ENCODE measurements around the gene GDF7.
A peak's percentile ranks its signal among the peaks of the same experiment; 100 is the strongest.

Gene GDF7

GRCh38 chr2:20661421-20662307 is 5.3 kb upstream of the GDF7 start:
- DNase-seq (ENCODE audit: low read depth): peak; percentile 46

DNA sequence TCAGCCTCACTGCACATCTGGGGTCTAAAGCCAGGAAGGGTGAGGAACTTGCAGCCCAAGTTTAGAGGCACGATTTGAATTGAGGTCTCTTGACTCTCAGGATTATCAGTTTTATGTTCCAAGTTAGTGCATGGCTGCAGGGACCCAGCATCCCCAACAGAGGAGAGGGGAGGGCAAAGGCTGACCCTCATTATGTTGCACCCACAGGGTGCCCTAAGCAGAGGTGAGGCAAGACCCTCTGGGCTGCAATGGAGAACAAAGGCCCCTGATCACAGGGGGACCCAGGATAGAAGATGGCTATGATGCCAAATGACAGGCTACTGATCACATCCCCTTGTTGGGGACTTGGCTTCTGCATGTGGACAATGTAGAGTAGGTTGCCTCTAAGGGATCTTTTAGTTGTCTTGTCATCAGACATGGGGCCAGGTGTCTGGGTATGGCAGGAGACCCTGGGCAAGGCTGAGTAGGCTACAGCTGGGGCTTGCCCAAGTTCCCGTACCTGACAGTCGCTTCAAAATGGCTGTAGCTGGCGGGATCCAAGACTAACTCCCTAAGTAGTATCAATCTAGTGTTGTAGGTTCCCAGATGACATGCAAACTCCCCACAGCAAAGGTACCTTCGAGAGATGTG is 4.5 kb upstream of the GDF7 start:
- no peak for DNase-seq (ENCODE audit: low read depth)

DNA sequence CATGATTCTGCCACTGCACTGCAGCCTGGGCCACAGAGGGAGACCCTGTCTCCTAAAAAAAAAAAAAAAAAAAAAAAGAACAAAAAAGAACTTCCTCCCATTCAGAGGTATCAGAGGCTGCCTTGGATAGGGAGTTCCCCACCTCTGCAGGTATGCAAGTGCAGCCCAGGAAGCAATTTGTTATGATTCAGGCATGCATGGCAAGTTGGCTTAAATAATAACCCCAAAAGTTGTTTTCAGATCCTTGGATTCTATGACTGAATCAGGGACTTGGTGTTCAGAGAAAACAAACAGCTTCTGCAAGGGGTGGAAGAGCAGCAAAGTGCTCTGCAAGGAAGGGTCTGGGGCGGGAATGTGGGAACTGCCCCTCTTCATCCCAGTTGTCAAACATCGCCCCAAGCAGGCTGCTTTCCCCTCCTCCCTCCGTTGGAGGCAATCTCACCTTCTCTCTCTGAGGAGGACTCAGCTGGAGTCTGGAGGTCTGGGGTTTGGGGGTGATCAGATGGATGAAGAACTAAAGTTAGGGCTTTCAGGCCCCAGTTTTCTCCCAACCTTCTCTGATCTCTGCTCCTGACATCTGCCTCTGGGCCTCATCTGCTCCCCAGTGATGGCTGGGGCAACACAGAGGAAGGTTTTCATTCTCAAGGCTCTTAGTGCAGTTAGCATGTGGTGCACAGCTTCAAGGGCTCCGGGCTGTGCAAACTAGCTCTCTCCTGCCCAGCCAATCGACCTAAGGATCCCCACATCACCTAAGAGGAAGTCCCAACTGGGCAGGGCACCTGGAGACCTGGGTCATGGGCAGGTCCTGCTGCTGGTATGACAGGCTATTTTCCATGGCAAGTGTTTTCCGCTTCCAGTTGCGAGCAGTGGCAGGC is 3.5 kb upstream of the GDF7 start:
- no peak for DNase-seq (ENCODE audit: low read depth)

GRCh38 chr2:20664071-20664390 is 2.9 kb upstream of the GDF7 start:
- DNase-seq (ENCODE audit: low read depth): no peak

GRCh38 chr2:20664431-20665242 is 2.3 kb upstream of the GDF7 start:
- no peak for DNase-seq (ENCODE audit: low read depth)

DNA sequence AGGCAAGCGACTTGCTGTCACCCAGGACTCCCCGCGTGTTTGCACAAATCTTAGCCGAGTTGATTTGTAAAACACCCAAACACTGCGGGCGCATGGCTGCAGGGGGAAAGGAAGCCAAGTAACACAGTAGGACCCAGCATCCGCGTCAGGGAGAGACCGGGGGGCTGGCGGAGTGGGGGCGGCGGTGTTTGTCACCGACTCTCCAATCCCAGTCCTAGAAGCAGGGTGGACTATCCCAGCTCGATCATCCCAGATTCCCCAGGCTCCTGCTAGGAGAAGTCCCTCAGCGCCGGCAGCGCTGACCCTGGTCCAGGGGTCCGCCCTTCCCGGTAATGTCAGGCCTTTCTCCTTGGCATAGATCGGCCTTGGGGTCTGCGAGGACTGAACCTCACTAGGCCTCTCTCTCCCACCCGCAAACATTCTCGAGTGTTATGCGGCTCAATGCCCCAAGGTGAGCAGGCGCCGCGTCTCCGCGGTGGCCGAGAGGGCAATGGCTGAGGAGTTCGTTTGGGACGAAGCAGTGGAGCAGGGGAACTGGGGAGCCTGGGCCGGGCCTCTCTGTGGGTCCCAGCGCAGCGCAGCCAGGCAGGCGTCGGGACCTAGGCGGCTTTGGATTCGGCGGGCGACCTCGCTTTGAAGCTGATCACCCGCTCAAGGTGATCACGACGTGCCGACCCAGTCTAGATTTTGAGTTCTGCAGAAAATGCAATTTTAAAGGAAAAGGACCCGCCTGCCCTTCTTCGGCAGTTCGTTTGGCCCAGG is 1.5 kb upstream of the GDF7 start:
- no peak for DNase-seq (ENCODE audit: low read depth)

DNA sequence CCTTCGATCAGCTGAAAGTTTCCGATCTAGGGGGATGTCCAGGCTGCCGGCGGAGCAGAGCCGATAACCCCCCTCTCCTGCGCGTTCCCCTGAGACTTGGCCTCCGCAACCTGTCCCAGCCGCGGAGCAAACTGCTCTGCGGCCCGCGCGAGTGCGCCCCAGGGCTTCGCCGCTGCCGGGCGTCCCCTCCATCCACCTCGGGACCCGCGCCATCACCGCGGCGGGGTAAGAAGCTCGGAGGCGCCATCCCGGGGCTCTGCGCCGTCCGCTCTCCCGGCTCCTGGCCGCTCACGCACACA is 990 bp upstream of the GDF7 start:
- no peak for DNase-seq (ENCODE audit: low read depth)

GRCh38 chr2:20667151-20667530 is 197 bp downstream of the GDF7 start:
- DNase-seq (ENCODE audit: low read depth): no peak

DNA sequence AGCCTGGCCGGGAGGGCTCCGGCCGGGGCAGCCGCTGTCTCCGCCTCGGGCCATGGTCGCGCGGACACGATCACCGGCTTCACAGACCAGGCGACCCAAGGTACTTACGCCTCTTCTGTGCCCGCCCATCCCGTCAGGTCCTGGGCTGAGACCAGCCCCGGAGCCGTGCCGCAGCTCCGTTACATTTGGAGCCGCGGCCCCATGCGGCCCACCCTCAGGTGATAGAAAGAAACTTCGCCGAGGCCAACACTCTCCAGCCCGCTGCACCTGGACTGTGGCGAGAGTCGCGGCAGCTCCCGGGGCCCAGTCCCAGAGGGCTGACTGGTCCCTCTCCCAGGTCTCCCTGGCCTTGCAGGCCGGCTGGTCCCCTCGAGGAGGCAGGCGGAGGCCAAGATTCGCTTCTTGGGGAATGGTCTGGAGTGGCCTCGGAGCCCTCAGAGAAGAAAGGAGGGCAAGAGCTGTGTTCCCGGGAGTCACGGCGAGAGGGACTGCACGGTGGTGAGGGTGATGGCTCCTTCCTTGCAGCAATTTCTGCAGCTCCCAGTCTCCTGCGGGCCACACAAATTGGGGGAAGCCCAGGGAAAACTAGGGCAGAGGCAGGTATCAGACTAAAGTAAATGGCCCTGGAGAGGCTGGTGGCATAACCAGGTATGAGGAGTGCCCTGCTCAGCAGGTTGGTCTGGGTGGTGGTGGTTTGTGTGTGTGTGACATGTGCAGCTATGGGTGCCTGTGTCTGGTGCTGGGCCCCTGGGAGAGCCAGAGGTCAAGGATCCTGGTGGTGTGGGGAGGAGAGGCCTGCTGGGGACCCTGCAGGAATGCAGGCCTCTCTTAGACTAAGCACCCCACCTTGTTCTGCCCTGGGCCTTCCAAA is 822 bp downstream of the GDF7 start:
- DNase-seq (ENCODE audit: low read depth): no peak

GRCh38 chr2:20668451-20668850 is 1.5 kb downstream of the GDF7 start:
- DNase-seq (ENCODE audit: low read depth): no peak

GRCh38 chr2:20668871-20669475 is 2.0 kb downstream of the GDF7 start:
- no peak for DNase-seq (ENCODE audit: low read depth)

DNA sequence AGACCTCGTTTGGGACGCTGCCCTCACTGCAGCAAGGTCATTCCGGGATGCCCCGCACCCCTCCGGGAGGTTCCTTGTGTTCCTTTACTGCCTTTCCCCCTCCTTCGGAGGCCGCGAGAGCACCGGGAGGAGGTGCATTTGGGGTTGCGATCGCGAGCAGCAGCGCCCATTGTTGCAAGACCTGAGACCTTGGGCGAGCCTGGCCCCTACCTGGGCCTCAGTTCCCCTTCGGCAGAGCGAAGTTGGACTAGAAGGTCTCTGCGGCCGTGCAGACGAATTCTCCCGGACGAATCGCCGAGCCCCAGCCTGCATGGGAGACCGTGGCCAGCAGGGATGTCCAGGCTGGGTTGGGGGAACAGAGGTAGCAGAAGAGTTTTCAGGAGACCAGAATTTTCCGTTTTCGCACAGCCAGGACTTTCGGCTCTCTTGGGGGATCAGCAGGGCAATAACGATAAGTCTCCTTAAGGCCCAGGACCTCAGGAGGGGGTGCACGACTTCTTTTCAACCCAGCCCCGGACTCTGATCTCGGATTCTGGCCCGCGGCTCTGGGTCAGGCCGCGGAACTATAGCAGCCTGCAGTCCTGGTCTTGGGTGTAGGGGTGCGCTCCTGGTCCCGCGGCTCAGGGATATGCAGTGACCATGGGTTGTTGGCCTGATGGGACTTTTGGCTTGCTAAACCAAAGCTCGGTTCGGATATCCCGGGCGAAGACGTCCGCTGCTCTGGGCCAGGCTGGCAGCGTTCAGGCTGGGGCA is 2.8 kb downstream of the GDF7 start:
- DNase-seq (ENCODE audit: low read depth): no peak

DNA sequence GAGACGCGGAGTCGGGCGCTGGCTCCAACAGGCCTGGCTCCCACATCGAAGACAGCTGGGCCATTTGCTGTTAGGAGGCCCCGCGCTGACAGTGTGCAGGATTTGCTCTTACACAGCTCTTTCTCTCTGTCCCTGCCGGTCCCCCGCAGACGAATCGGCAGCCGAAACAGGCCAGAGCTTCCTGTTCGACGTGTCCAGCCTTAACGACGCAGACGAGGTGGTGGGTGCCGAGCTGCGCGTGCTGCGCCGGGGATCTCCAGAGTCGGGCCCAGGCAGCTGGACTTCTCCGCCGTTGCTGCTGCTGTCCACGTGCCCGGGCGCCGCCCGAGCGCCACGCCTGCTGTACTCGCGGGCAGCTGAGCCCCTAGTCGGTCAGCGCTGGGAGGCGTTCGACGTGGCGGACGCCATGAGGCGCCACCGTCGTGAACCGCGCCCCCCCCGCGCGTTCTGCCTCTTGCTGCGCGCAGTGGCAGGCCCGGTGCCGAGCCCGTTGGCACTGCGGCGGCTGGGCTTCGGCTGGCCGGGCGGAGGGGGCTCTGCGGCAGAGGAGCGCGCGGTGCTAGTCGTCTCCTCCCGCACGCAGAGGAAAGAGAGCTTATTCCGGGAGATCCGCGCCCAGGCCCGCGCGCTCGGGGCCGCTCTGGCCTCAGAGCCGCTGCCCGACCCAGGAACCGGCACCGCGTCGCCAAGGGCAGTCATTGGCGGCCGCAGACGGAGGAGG is 3.5 kb downstream of the GDF7 start:
- DNase-seq (ENCODE audit: low read depth): no peak

DNA sequence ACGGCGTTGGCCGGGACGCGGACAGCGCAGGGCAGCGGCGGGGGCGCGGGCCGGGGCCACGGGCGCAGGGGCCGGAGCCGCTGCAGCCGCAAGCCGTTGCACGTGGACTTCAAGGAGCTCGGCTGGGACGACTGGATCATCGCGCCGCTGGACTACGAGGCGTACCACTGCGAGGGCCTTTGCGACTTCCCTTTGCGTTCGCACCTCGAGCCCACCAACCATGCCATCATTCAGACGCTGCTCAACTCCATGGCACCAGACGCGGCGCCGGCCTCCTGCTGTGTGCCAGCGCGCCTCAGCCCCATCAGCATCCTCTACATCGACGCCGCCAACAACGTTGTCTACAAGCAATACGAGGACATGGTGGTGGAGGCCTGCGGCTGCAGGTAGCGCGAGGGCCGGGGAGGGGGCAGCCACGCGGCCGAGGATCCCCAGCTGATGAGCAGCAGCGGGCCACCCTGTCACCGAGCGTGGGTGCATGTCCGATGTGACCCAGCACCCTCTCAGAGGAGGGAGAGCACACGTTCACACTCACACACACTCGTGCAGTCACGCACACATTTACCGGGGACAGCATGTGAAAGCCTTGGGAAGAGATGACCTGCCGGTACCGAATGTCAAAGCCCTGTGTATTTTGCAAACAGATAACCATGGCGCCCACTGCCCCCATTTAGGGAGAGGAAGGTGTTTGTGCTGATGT is 4.2 kb downstream of the GDF7 start:
- DNase-seq (ENCODE audit: low read depth): no peak

DNA sequence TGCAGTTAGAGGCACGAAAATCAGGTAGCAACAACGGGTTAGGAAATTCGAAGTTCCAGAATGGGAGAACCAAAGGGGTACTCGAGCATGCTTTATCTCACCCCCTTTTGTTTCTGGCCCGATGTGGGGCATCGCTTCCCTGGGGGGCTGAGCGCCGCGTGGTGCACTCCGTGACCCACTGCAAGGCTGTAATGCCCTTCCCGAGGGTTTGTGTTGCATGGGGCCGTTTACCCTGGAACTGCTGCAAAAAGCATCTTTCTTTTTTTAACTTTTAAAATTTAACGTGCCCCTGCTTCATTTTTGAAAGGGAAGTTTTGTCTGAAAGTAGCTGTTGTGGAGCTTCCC is 4.8 kb downstream of the GDF7 start:
- DNase-seq (ENCODE audit: low read depth): no peak

DNA sequence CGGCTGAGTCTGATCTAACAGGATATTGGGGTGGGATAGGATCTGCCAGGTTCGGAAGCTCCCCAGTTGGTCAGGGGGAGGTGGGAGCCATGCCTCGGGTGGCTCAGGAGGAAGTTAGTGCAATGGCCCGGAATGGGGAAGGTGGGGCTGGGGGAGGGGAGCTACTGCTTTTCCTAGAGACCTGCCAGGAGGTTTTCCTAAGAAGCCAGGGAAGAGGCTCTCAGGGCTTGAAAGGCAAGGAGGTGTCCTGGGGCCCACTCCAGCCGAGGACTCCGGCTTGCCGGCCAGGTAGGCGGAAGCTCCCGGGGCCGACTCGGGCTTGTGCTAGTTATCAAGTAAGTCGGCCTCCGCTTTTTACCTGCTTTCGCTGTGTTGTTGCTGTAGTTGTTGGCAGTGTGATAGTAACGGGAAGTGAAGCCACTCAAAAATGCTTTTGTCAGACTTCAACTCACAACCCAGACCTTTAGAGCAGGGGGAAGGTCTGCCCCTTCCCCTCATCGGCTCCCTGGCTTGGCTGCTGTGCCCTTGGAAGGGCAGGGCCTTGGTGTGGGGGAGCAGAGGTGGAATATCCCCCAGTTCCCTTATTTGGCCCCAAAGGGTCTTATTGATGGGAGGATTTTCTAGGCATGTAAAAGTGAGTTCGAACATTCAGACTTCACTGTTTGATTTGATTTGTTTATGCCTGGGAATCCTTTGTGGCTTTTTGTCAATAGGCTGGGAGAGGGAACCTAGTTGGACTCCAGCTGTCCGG is 5.4 kb downstream of the GDF7 start:
- no peak for DNase-seq (ENCODE audit: low read depth)

- no peak for DNase-seq (ENCODE audit: low read depth)
These were observed 6.9 kb downstream of the GDF7 start for GRCh38 chr2:20673686-20674308.

Measured in stimulated activated CD8-positive, alpha-beta memory T cell treated with anti-CD3 and anti-CD28 coated beads, Interleukin-12 subunit alpha, Interleukin-12 subunit beta, amount 100 ng/mL, for 1 hour (primary cell).